HEK293 (cell line): ENCODE data around the gene THOP1.
A peak's percentile ranks its signal among the peaks of the same experiment; 100 is the strongest.

ENCODE experiments used
- ATF2 ChIP-seq: fragments of 450-650 bp; formaldehyde crosslinking; IDR thresholded peaks from 2 replicates; pipeline ENCODE4 v1.5.1; 2016; ENCODE audit warnings: missing biosample characterization, missing genetic modification characterization, low read depth
- BCL11B ChIP-seq: fragments of 450-650 bp; formaldehyde crosslinking; IDR thresholded peaks from 2 replicates; pipeline ENCODE4 v1.5.1; 2016; ENCODE audit warnings: low read depth, missing biosample characterization, missing genetic modification characterization
- GLIS2 ChIP-seq: fragments of 450-650 bp; formaldehyde crosslinking; IDR thresholded peaks from 2 replicates; pipeline ENCODE4 v1.5.1; 2016; ENCODE audit warnings: missing biosample characterization, missing genetic modification characterization
- KLF10 ChIP-seq: fragments of 450-650 bp; IDR thresholded peaks from 2 replicates; pipeline ENCODE4 v1.5.1; 2018; ENCODE audit warnings: missing biosample characterization, mild to moderate bottlenecking, missing genetic modification characterization
- MYNN ChIP-seq: fragments of 450-650 bp; formaldehyde crosslinking; IDR thresholded peaks from 2 replicates; pipeline ENCODE4 v1.5.1; 2016; ENCODE audit warnings: missing biosample characterization, missing genetic modification characterization, borderline replicate concordance
- PBX3 ChIP-seq: sonication (generic); formaldehyde crosslinking; IDR thresholded peaks from 2 replicates; pipeline ENCODE4 v1.8.1; 2022; ENCODE audit warnings: mild to moderate bottlenecking, moderate library complexity, missing genetic modification reagents
- PRDM4 ChIP-seq: fragments of 450-650 bp; formaldehyde crosslinking; IDR thresholded peaks from 2 replicates; pipeline ENCODE4 v1.5.1; 2017; ENCODE audit warnings: missing biosample characterization, missing genetic modification characterization
- ZBTB44 ChIP-seq: fragments of 450-650 bp; IDR thresholded peaks from 2 replicates; pipeline ENCODE4 v1.5.1; 2018; ENCODE audit warnings: missing biosample characterization, mild to moderate bottlenecking, missing genetic modification characterization
- ZNF133 ChIP-seq: fragments of 450-650 bp; formaldehyde crosslinking; IDR thresholded peaks from 2 replicates; pipeline ENCODE4 v1.5.1; 2016; ENCODE audit warnings: missing biosample characterization, missing genetic modification characterization
- ZNF175 ChIP-seq: fragments of 450-650 bp; formaldehyde crosslinking; IDR thresholded peaks from 2 replicates; pipeline ENCODE4 v1.5.1; 2016; ENCODE audit warnings: missing biosample characterization, missing genetic modification characterization
- ZNF341 ChIP-seq: fragments of 450-650 bp; formaldehyde crosslinking; IDR thresholded peaks from 2 replicates; pipeline ENCODE4; 2016; ENCODE audit warnings: low read depth, missing biosample characterization, missing genetic modification characterization
- ZNF394 ChIP-seq: fragments of 450-650 bp; formaldehyde crosslinking; IDR thresholded peaks from 2 replicates; pipeline ENCODE4 v1.5.1; 2016; ENCODE audit warnings: missing biosample characterization, missing genetic modification characterization, mild to moderate bottlenecking, moderate library complexity, borderline replicate concordance
- ZNF398 ChIP-seq: fragments of 450-650 bp; formaldehyde crosslinking; IDR thresholded peaks from 2 replicates; pipeline ENCODE4 v1.5.1; 2017; ENCODE audit warnings: missing biosample characterization, missing genetic modification characterization
- ZNF404 ChIP-seq: fragments of 450-650 bp; formaldehyde crosslinking; IDR thresholded peaks from 2 replicates; pipeline ENCODE4 v1.5.1; 2017; ENCODE audit warnings: missing biosample characterization, missing genetic modification characterization
- ZNF501 ChIP-seq: fragments of 450-650 bp; formaldehyde crosslinking; IDR thresholded peaks from 2 replicates; pipeline ENCODE4 v1.5.1; 2016; ENCODE audit warnings: missing biosample characterization, missing genetic modification characterization
- ZNF510 ChIP-seq: fragments of 450-650 bp; formaldehyde crosslinking; IDR thresholded peaks from 2 replicates; pipeline ENCODE4 v1.5.1; 2018; ENCODE audit warnings: mild to moderate bottlenecking, missing genetic modification characterization, missing biosample characterization; ENCODE audit not compliant: insufficient replicate concordance
- ZNF518A ChIP-seq: fragments of 450-650 bp; formaldehyde crosslinking; conservative IDR thresholded peaks from 2 replicates; pipeline ENCODE4 v1.5.1; 2016; ENCODE audit warnings: low read depth, missing biosample characterization, missing genetic modification characterization
- ZNF544 ChIP-seq: fragments of 450-650 bp; formaldehyde crosslinking; IDR thresholded peaks from 2 replicates; pipeline ENCODE4 v1.5.0; 2017; ENCODE audit warnings: missing biosample characterization, missing genetic modification characterization
- ZNF600 ChIP-seq: fragments of 450-650 bp; formaldehyde crosslinking; IDR thresholded peaks from 2 replicates; pipeline ENCODE4 v1.5.1; 2016; ENCODE audit warnings: missing biosample characterization, missing genetic modification characterization
- ZNF645 ChIP-seq: fragments of 450-650 bp; formaldehyde crosslinking; IDR thresholded peaks from 2 replicates; pipeline ENCODE4; 2016; ENCODE audit warnings: missing biosample characterization, missing genetic modification characterization
- ZNF701 ChIP-seq: fragments of 450-650 bp; formaldehyde crosslinking; IDR thresholded peaks from 2 replicates; pipeline ENCODE4 v1.5.1; 2016; ENCODE audit warnings: missing biosample characterization, missing genetic modification characterization
- ZSCAN23 ChIP-seq: fragments of 450-650 bp; formaldehyde crosslinking; IDR thresholded peaks from 2 replicates; pipeline ENCODE4 v1.5.1; 2016; ENCODE audit warnings: missing biosample characterization, missing genetic modification characterization
- ZXDB ChIP-seq: fragments of 450-650 bp; formaldehyde crosslinking; IDR thresholded peaks from 2 replicates; pipeline ENCODE4 v1.5.1; 2016; ENCODE audit warnings: missing biosample characterization, missing genetic modification characterization

The THOP1 gene

GRCh38 chr19:2819540-2820111 lies 34.3 kb downstream of the THOP1 start, which contains the start of gene ZNF554 (continued):
- TF ChIP-seq ZNF394 (tag by site-specific recombination) (peak; percentile 53; the same call in 1 of the 2 replicates), ZNF501 (tag by site-specific recombination) (no peak), ZXDB (peak; percentile 98), ZBTB44 (0 out of 2 replicates have a peak, but pooled peaks have one; percentile 12), MYNN (tag by site-specific recombination) (no peak), BCL11B (tag by site-specific recombination) (no peak), ZNF645 (tag by site-specific recombination) (no peak), GLIS2 (tag by site-specific recombination) (peak; percentile 82), ZNF175 (tag by site-specific recombination) (no peak), KLF10 (tag by site-specific recombination) (no peak), ZNF404 (tag by site-specific recombination) (no peak), ZNF133 (tag by site-specific recombination) (no peak), ZNF398 (tag by site-specific recombination) (no peak), ZNF518A (tag by site-specific recombination) (no peak), ZNF600 (0 out of 2 replicates have a peak, but pooled peaks have one; percentile 9), ZNF341 (tag by site-specific recombination) (peak; percentile 86), ZSCAN23 (tag by site-specific recombination) (no peak), PBX3 (CRISPR knock-in tag) (no peak), ATF2 (tag by site-specific recombination) (no peak), ZNF701 (tag by site-specific recombination) (no peak), ZNF510 (tag by site-specific recombination) (no peak), ZNF544 (tag by site-specific recombination) (no peak), PRDM4 (tag by site-specific recombination) (peak; percentile 20; the same call in 1 of the 2 replicates)
